C4-2B (cell line): ENCODE measurements around the gene FAM131B.

Source experiments
- CTCF ChIP-seq: fragments of 450-650 bp; conservative IDR thresholded peaks from 2 replicates; pipeline ENCODE4 v1.5.1; 2017; ENCODE audit warnings: mild to moderate bottlenecking
- ZFX ChIP-seq: fragments of 450-650 bp; IDR thresholded peaks from 2 replicates; pipeline ENCODE4 v1.6.1; 2017

GRCh38 chr7:143405173-143406001, 42.9 kb upstream of the FAM131B start:
- TF ChIP-seq CTCF (no peak), ZFX (no peak)
